Neuron (in vitro differentiated cells): ENCODE measurements around the gene LRRC8B.
"Not testable (repeated sequence)": the region's sequence is repeated elsewhere in the genome, so short reads cannot be mapped to it uniquely, and the experiment has no call there.

Experiments used
- H2AFZ ChIP-seq: one replicate; pipeline ENCODE4 v1.6.1; 2013; ENCODE audit warnings: low read depth, mild to moderate bottlenecking, inconsistent platforms, low read length, moderate library complexity
- H3K27me3 ChIP-seq: one replicate; pipeline ENCODE4 v1.6.1; 2013; ENCODE audit warnings: low read length; ENCODE audit not compliant: insufficient read depth
- H3K36me3 ChIP-seq: one replicate; pipeline ENCODE4 v1.6.1; 2013; ENCODE audit warnings: low read length; ENCODE audit not compliant: insufficient read depth
- H3K4me1 ChIP-seq: one replicate; pipeline ENCODE4 v1.6.1; 2013; ENCODE audit warnings: low read length; ENCODE audit not compliant: insufficient read depth
- H3K4me3 ChIP-seq: 2 replicates; pipeline ENCODE4 v1.5.1; 2013; ENCODE audit warnings: mild to moderate bottlenecking, low read length, moderate library complexity
- H3K9me3 ChIP-seq: one replicate; pipeline ENCODE4 v1.6.1; 2013; ENCODE audit warnings: low read length

LRRC8B gene

GRCh38 chr1:89613928-89614327 lies 89.3 kb downstream of the LRRC8B start:
- Histone ChIP-seq H3K36me3 (no peaks in the 10 kb centered on the region), H2AFZ (no peak overlapping the region), H3K4me3 (no peak overlapping the region), H3K4me1 (no peaks in the 10 kb centered on the region), H3K27me3 (no peaks in the 10 kb centered on the region), H3K9me3 (no peaks in the 10 kb centered on the region)

GRCh38 chr1:89615676-89616598 lies 91.3 kb downstream of the LRRC8B start:
- H2AFZ ChIP-seq: no peak overlapping the region
- no peaks in the 10 kb centered on the region for H3K9me3 ChIP-seq
- no peak overlapping the region for H3K4me3 ChIP-seq
- no peaks in the 10 kb centered on the region for H3K36me3 ChIP-seq
- H3K27me3 ChIP-seq: no peaks in the 10 kb centered on the region
- no peaks in the 10 kb centered on the region for H3K4me1 ChIP-seq

GRCh38 chr1:89616844-89617627 lies 92.4 kb downstream of the LRRC8B start:
- H3K36me3 ChIP-seq: no peaks in the 10 kb centered on the region
- H3K27me3 ChIP-seq: no peaks in the 10 kb centered on the region
- no peak overlapping the region for H2AFZ ChIP-seq
- H3K9me3 ChIP-seq: no peaks in the 10 kb centered on the region
- H3K4me3 ChIP-seq: no peak overlapping the region
- no peaks in the 10 kb centered on the region for H3K4me1 ChIP-seq

GRCh38 chr1:89620664-89621063 lies 96.0 kb downstream of the LRRC8B start:
- Histone ChIP-seq H3K36me3 (no peaks in the 10 kb centered on the region), H3K27me3 (no peaks in the 10 kb centered on the region), H3K9me3 (no peaks in the 10 kb centered on the region), H3K4me1 (no peaks in the 10 kb centered on the region), H3K4me3 (no peak overlapping the region), H2AFZ (no peak overlapping the region)

- no peak overlapping the region for H2AFZ ChIP-seq
- H3K9me3 ChIP-seq: no peaks in the 10 kb centered on the region
- H3K36me3 ChIP-seq: no peaks in the 10 kb centered on the region
- no peaks in the 10 kb centered on the region for H3K27me3 ChIP-seq
- no peaks in the 10 kb centered on the region for H3K4me1 ChIP-seq
- no peak overlapping the region for H3K4me3 ChIP-seq
These were observed 98.3 kb downstream of the LRRC8B start for GRCh38 chr1:89622895-89623294.

GRCh38 chr1:89624314-89624713 lies 99.7 kb downstream of the LRRC8B start:
- Histone ChIP-seq H3K27me3 (no peaks in the 10 kb centered on the region), H3K36me3 (no peaks in the 10 kb centered on the region), H2AFZ (no peak overlapping the region), H3K4me3 (no peak overlapping the region), H3K4me1 (no peaks in the 10 kb centered on the region), H3K9me3 (no peaks in the 10 kb centered on the region)

GRCh38 chr1:89624715-89625323 lies 100.2 kb downstream of the LRRC8B start:
- Histone ChIP-seq H3K36me3 (no peaks in the 10 kb centered on the region), H3K4me3 (no peak overlapping the region), H3K9me3 (no peaks in the 10 kb centered on the region), H3K4me1 (no peaks in the 10 kb centered on the region), H3K27me3 (no peaks in the 10 kb centered on the region), H2AFZ (no peak overlapping the region)

- Histone ChIP-seq H3K27me3 (no peaks in the 10 kb centered on the region), H3K9me3 (no peaks in the 10 kb centered on the region), H3K4me1 (peaks cover 6% of the 10 kb centered on the region), H3K4me3 (no peak overlapping the region), H2AFZ (no peak overlapping the region), H3K36me3 (no peaks in the 10 kb centered on the region)
These were observed 103.0 kb downstream of the LRRC8B start for GRCh38 chr1:89627596-89627962.

GRCh38 chr1:89629146-89629545 lies 104.5 kb downstream of the LRRC8B start:
- no peak overlapping the region for H2AFZ ChIP-seq
- peaks cover 12% of the 10 kb centered on the region for H3K4me1 ChIP-seq
- no peak overlapping the region for H3K4me3 ChIP-seq
- no peaks in the 10 kb centered on the region for H3K9me3 ChIP-seq
- peaks cover 5% of the 10 kb centered on the region for H3K27me3 ChIP-seq
- no peaks in the 10 kb centered on the region for H3K36me3 ChIP-seq

- H3K27me3 ChIP-seq, H2AFZ ChIP-seq, H3K9me3 ChIP-seq, H3K36me3 ChIP-seq, H3K4me3 ChIP-seq: not testable (repeated sequence)
- peaks cover 14% of the 10 kb centered on the region for H3K4me1 ChIP-seq
These were observed 105.0 kb downstream of the LRRC8B start for GRCh38 chr1:89629600-89629999.

GRCh38 chr1:89630048-89630447 lies 105.4 kb downstream of the LRRC8B start:
- H2AFZ ChIP-seq: no peak overlapping the region
- H3K4me1 ChIP-seq: peaks cover 14% of the 10 kb centered on the region
- H3K4me3 ChIP-seq: no peak overlapping the region
- peaks cover 6% of the 10 kb centered on the region for H3K27me3 ChIP-seq
- H3K9me3 ChIP-seq: no peaks in the 10 kb centered on the region
- no peaks in the 10 kb centered on the region for H3K36me3 ChIP-seq

GRCh38 chr1:89631816-89632656 lies 107.4 kb downstream of the LRRC8B start:
- Histone ChIP-seq H3K9me3 (no peaks in the 10 kb centered on the region), H3K36me3 (no peaks in the 10 kb centered on the region), H3K4me3 (peak overlapping the region; percentile 91), H3K27me3 (peaks cover 6% of the 10 kb centered on the region), H3K4me1 (peaks cover 14% of the 10 kb centered on the region), H2AFZ (peak overlapping the region; percentile 99)
